Ovary (tissue), 9 donors: ENCODE data around the gene WHRN. TPM values are rescaled to one million over a fixed set of nuclear protein-coding genes. Genes with fewer than 3 reads are reported as not detected.
A peak's percentile ranks its signal among the peaks of the same experiment; 100 is the strongest.

Experiments used
- DNase-seq, 5 donors: peaks; one replicate each; pipeline ENCODE4 v3.0.0-alpha.2; 2019 to 2020
- H3K27ac ChIP-seq, 2 donors: fragments of 200-600 bp; one replicate each; pipeline versions ENCODE4 v1.5.1 to v1.8.0; 2019 to 2022
- H3K27me3 ChIP-seq: fragments of 200-600 bp; one replicate; pipeline ENCODE4 v1.8.0; 2022
- H3K36me3 ChIP-seq: fragments of 200-600 bp; sonication (generic); one replicate; pipeline ENCODE4 v1.5.1; 2019
- H3K4me1 ChIP-seq: one replicate; pipeline ENCODE4 v1.8.1; 2013; ENCODE audit warnings: mild to moderate bottlenecking, moderate library complexity; ENCODE audit not compliant: insufficient read depth
- H3K4me3 ChIP-seq: fragments of 200-600 bp; sonication (generic); one replicate; pipeline ENCODE4 v1.5.1; 2017
- H3K9me3 ChIP-seq, 2 donors: fragments of 200-600 bp in 1 of 2; sonication (generic) in 1 of 2; one replicate each; pipeline versions ENCODE4 v1.5.1 to v1.8.1; 2013 to 2019; ENCODE audit warnings: mild to moderate bottlenecking in 1 of 2, moderate library complexity in 1 of 2
- CTCF ChIP-seq, 3 donors: fragments of 450-650 bp in 2 of 3; fragments of 200-600 bp in 1 of 3; IDR thresholded peaks; one replicate each; pipeline versions ENCODE4 v1.5.1 to v1.8.0; 2016 to 2022; ENCODE audit warnings: antibody characterized with exemption in 3 of 3, mild to moderate bottlenecking in 1 of 3
- EP300 ChIP-seq: sonication (generic); formaldehyde crosslinking; IDR thresholded peaks from one replicate; pipeline ENCODE4 v1.6.1; 2017; ENCODE audit warnings: antibody characterized with exemption
- POLR2A ChIP-seq: fragments of 450-650 bp; IDR thresholded peaks from one replicate; pipeline ENCODE4 v1.6.1; 2017; ENCODE audit warnings: antibody characterized with exemption, mild to moderate bottlenecking, moderate library complexity
- WGBS, 3 donors: extraction: QIAGEN DNeasy Blood & Tissue Kit in 1 of 3; methylation state at CpG; one replicate each; pipeline versions ENCODE4 v1.1.5 to v1.1.7; 2013 to 2017; 5-methylcytosine and 5-hydroxymethylcytosine counted together
- intact Hi-C, 4 donors: fragments of 100-400 bp; cut with DNase I; formaldehyde crosslinking; loops; one replicate each; pipeline versions ENCODE4 v1.11.0 to v1.15.1; 2022 to 2023
- polyA plus RNA-seq, 2 donors: library from polyadenylated mRNA; stranded (reverse); fragments of 200-250 nt in 1 of 2; fragments of 350-450 nt in 1 of 2; fragmentation: Illumina TruSeq in 1 of 2; extraction: RNeasy Lipid Tissue Mini Kit (QIAGEN cat#74804) in 1 of 2; gene quantifications; one replicate each; pipeline ENCODE4 v1.2.3, GENCODE V29; 2013 to 2014
- total RNA-seq, 7 donors: library from RNA; depleted of rRNA in 2 of 7; stranded (reverse); fragments of >200 nt in 2 of 7; fragmentation: NEBNext Ultra II Directional in 3 of 7; extraction: Animal tissue kit (Norgen Biotek cat#: 25700) in 3 of 7; gene quantifications; one replicate each; pipeline versions ENCODE4 v1.1.0 to v1.2.4, GENCODE V29; 2016 to 2023
- donor health status: DM: no; HTN: no; CAD: no; lungs with moderate emphysema.
- donor health status: DM: no; HTN: no; CAD: no.
- donor health status: Bipolar disorder and iron deficiency.
- donor health status: DM: yes; HTN: yes; CAD: no.
- donor health status: DM: no; HTN: no; CAD: no.
- donor health status: DM: yes; HTN: yes; CAD: no.

The WHRN gene
- total and polyA plus RNA-seq, 9 donors = 1.7 to 28.5 (median 20.3) TPM

- 36 to 54% (median 51%) methylated on average over 1 of the region's 1 CpG for WGBS, 3 donors
- Histone ChIP-seq H3K4me3 (no peak overlapping the region), H3K36me3 (no peaks in the 10 kb centered on the region), H3K27ac (peak overlapping the region in 1 of 2 donors; percentile 88), H3K4me1 (peaks cover 25% of the 10 kb centered on the region), H3K27me3 (no peaks in the 10 kb centered on the region), H3K9me3 (no peaks in the 10 kb centered on the region)
- intact Hi-C loops = loop anchor here in 1 of 4 donors (10.0 kb wide), 1 partner anchor 150 kb away; no protein-coding TSS in a partner anchor
- TF ChIP-seq EP300 = no peak
- no peak for TF ChIP-seq CTCF (IDR thresholded peaks at IDR 0.05)
- no peak for TF ChIP-seq POLR2A
- no peak for DNase-seq
These were observed 120.9 kb downstream of the WHRN start for GRCh38 chr9:114384341-114384740.

GRCh38 chr9:114383521-114384231 lies 121.6 kb downstream of the WHRN start:
- TF ChIP-seq POLR2A (no peak), CTCF (IDR thresholded peaks at IDR 0.05) (no peak), EP300 (no peak)
- H3K27ac ChIP-seq = peak overlapping the region; percentile 16 to 53
- H3K27me3 ChIP-seq = no peaks in the 10 kb centered on the region
- no peaks in the 10 kb centered on the region for H3K9me3 ChIP-seq
- WGBS, 3 donors = 43 to 46% (median 43%) methylated on average over 8 of the region's 8 CpGs
- DNase-seq = peak in 3 of 5 donors; percentile 31 to 59 (median 53)
- H3K4me1 ChIP-seq = peaks cover 20% of the 10 kb centered on the region
- H3K4me3 ChIP-seq = no peak overlapping the region
- no peaks in the 10 kb centered on the region for H3K36me3 ChIP-seq
- intact Hi-C loops = loop anchor here in 1 of 4 donors (10.0 kb wide), 1 partner anchor 149 kb away; no protein-coding TSS in a partner anchor

- 56 to 61% (median 59%) methylated on average over 17 of the region's 17 CpGs for WGBS, 3 donors
- DNase-seq = peak in 3 of 5 donors; percentile 33 to 52 (median 36)
- H3K9me3 ChIP-seq = no peaks in the 10 kb centered on the region
- no peaks in the 10 kb centered on the region for H3K36me3 ChIP-seq
- H3K4me1 ChIP-seq = peaks cover 14% of the 10 kb centered on the region
- no peak overlapping the region for H3K4me3 ChIP-seq
- intact Hi-C loops = loop anchor here in 1 of 4 donors (10.0 kb wide), 1 partner anchor 148 kb away; no protein-coding TSS in a partner anchor
- TF ChIP-seq POLR2A = no peak
- no peak for TF ChIP-seq CTCF (IDR thresholded peaks at IDR 0.05)
- no peak for TF ChIP-seq EP300
- no peaks in the 10 kb centered on the region for H3K27me3 ChIP-seq
- H3K27ac ChIP-seq = peak overlapping the region; percentile 16 to 53
These were observed 122.4 kb downstream of the WHRN start for GRCh38 chr9:114382699-114383520.

- intact Hi-C loops = no loop called here
- no peaks in the 10 kb centered on the region for H3K9me3 ChIP-seq
- H3K27ac ChIP-seq = no peak overlapping the region
- H3K4me1 ChIP-seq = peaks cover 6% of the 10 kb centered on the region
- 93 to 100% (median 95%) methylated on average over 5 of the region's 5 CpGs for WGBS, 3 donors
- H3K4me3 ChIP-seq = no peak overlapping the region
- H3K36me3 ChIP-seq = no peaks in the 10 kb centered on the region
- TF ChIP-seq CTCF (IDR thresholded peaks at IDR 0.05) (no peak), EP300 (no peak), POLR2A (no peak)
- no peak for DNase-seq
- H3K27me3 ChIP-seq = no peaks in the 10 kb centered on the region
These were observed 126.4 kb downstream of the WHRN start for GRCh38 chr9:114378883-114379282.
